Right atrium auricular region (tissue), 2 donors: Measurements from ENCODE around the gene UTP11. TPM values are rescaled to one million over a fixed set of nuclear protein-coding genes. Genes with fewer than 3 reads are reported as not detected.
A peak's percentile ranks its signal among the peaks of the same experiment; 100 is the strongest.

Source experiments
- DNase-seq: peaks from one replicate; pipeline ENCODE4 v3.0.0-alpha.2; 2019; ENCODE audit warnings: low spot score
- H3K27ac ChIP-seq, 2 donors: fragments of 200-600 bp; sonication (generic); 1 replicate in 1 of 2; 2 replicates in 1 of 2; pipeline ENCODE4 v1.5.1; 2016 to 2019
- H3K27me3 ChIP-seq, 2 donors: fragments of 200-600 bp; sonication (generic); one replicate each; pipeline versions ENCODE4 v1.5.1 to v1.6.0; 2017 to 2019
- H3K36me3 ChIP-seq: fragments of 200-600 bp; sonication (generic); one replicate; pipeline ENCODE4 v1.5.1; 2016
- H3K4me1 ChIP-seq, 2 donors: fragments of 200-600 bp; sonication (generic); one replicate each; pipeline versions ENCODE4 v1.5.1 to v1.6.0; 2017 to 2019
- H3K4me3 ChIP-seq, 2 donors: fragments of 200-600 bp; sonication (generic); 1 replicate in 1 of 2; 2 replicates in 1 of 2; pipeline ENCODE4 v1.5.1; 2017 to 2019; ENCODE audit warnings: mild to moderate bottlenecking in 1 of 2, moderate library complexity in 1 of 2
- H3K9me3 ChIP-seq, 2 donors: fragments of 200-600 bp; sonication (generic); one replicate each; pipeline ENCODE4 v1.5.1; 2019
- total RNA-seq, 2 donors: library from RNA; depleted of rRNA; stranded (reverse); fragments of >200 nt; gene quantifications; one replicate each; pipeline ENCODE4 v1.1.0, GENCODE V29; 2016
- TF ChIP-seq, protein P1 (sequence below), 2 donors: fragments of 200-600 bp; sonication (generic); IDR thresholded peaks; one replicate each; pipeline ENCODE4 v1.5.1; 2019; ENCODE audit warnings: antibody characterized with exemption in 2 of 2

UTP11 gene
- total RNA-seq, 2 donors from 2014 or later = 29.2 to 53.7 TPM

- no peaks in the 10 kb centered on the region for H3K9me3 ChIP-seq
- no peaks in the 10 kb centered on the region for H3K27me3 ChIP-seq
- no peaks in the 10 kb centered on the region for H3K36me3 ChIP-seq
- peak within 1 kb of the TSS; percentile 75 to 80 for H3K27ac ChIP-seq
- H3K4me1 ChIP-seq = peaks cover 0 to 53% of the 10 kb centered on the region in 2 donors
- peak; percentile 58 for DNase-seq
- H3K4me3 ChIP-seq = peak within 1 kb of the TSS; percentile 61 to 69
- TF ChIP-seq, protein P1, sequence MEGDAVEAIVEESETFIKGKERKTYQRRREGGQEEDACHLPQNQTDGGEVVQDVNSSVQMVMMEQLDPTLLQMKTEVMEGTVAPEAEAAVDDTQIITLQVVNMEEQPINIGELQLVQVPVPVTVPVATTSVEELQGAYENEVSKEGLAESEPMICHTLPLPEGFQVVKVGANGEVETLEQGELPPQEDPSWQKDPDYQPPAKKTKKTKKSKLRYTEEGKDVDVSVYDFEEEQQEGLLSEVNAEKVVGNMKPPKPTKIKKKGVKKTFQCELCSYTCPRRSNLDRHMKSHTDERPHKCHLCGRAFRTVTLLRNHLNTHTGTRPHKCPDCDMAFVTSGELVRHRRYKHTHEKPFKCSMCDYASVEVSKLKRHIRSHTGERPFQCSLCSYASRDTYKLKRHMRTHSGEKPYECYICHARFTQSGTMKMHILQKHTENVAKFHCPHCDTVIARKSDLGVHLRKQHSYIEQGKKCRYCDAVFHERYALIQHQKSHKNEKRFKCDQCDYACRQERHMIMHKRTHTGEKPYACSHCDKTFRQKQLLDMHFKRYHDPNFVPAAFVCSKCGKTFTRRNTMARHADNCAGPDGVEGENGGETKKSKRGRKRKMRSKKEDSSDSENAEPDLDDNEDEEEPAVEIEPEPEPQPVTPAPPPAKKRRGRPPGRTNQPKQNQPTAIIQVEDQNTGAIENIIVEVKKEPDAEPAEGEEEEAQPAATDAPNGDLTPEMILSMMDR (IDR thresholded peaks at IDR 0.05) = no peak
Observed at GRCh38 chr1:38005195-38006007, 7.1 kb upstream of the UTP11 start, which contains the start of gene FHL3. Gene FHL3 (minus strand): TSS chr1:38005514. CDS start chr1:37999412, 6,102 bp downstream.

GRCh38 chr1:38006008-38006828 lies 6.3 kb upstream of the UTP11 start:
- peak overlapping the region; percentile 75 to 80 for H3K27ac ChIP-seq
- H3K36me3 ChIP-seq = no peaks in the 10 kb centered on the region
- TF ChIP-seq, protein P1 (IDR thresholded peaks at IDR 0.05) = no peak
- peaks cover 0 to 45% of the 10 kb centered on the region in 2 donors for H3K4me1 ChIP-seq
- H3K4me3 ChIP-seq = peak overlapping the region; percentile 61 to 69
- no peaks in the 10 kb centered on the region for H3K9me3 ChIP-seq
- H3K27me3 ChIP-seq = no peaks in the 10 kb centered on the region
- peak; percentile 57 for DNase-seq

GRCh38 chr1:38009088-38009840 lies 3.3 kb upstream of the UTP11 start:
- Histone ChIP-seq H3K36me3 (peaks cover 2% of the 10 kb centered on the region), H3K27ac (no peak overlapping the region), H3K27me3 (no peaks in the 10 kb centered on the region), H3K4me3 (no peak overlapping the region), H3K4me1 (peaks cover 0 to 28% of the 10 kb centered on the region in 2 donors), H3K9me3 (no peaks in the 10 kb centered on the region)
- TF ChIP-seq, protein P1 (IDR thresholded peaks at IDR 0.05) = no peak
- no peak for DNase-seq

DNA sequence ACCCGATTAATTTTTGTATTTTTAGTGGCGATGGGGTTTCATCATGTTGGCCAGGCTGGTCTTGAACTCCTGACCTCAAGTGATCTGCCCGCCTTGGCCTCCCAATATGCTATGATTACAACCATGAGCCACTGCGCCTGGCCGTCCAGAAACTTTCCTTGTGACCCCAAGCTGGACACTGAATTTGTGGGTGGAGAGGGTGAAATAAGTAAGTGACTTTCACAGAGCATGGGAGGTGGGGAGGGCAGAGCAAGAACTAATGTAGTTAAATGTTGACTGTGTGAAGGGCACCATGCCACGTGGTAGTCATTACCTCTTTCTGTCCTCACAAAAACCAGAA lies 2.7 kb upstream of the UTP11 start:
- H3K4me1 ChIP-seq = peaks cover 0 to 30% of the 10 kb centered on the region in 2 donors
- peaks cover 6% of the 10 kb centered on the region for H3K36me3 ChIP-seq
- no peak overlapping the region for H3K4me3 ChIP-seq
- no peak overlapping the region for H3K27ac ChIP-seq
- DNase-seq = no peak
- no peaks in the 10 kb centered on the region for H3K27me3 ChIP-seq
- TF ChIP-seq, protein P1 (IDR thresholded peaks at IDR 0.05) = no peak
- no peaks in the 10 kb centered on the region for H3K9me3 ChIP-seq

DNA sequence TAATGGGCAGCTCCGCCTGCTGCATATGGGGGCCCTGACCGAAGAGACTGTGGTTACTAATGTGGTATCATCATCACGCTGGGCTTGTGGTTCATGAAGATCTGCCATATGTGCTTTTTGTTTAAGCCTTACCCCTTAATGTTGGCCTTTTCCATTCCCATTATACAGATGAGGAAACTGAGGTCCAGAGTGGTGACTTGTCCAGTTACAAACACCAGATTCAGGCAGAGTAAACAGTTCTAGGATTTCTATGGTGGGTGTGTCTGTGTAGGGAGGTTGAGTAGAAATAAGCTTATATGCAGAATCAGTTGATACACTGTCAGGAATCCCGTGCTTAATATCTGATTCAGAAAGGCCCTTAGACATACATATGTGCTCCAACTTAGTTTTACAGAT lies 691 bp downstream of the UTP11 start:
- Histone ChIP-seq H3K36me3 (peaks cover 23% of the 10 kb centered on the region), H3K27me3 (no peaks in the 10 kb centered on the region), H3K4me1 (peaks cover 0 to 40% of the 10 kb centered on the region in 2 donors), H3K27ac (peak overlapping the region; percentile 92), H3K4me3 (peak overlapping the region; percentile 86 to 91), H3K9me3 (no peaks in the 10 kb centered on the region)
- TF ChIP-seq, protein P1 (IDR thresholded peaks at IDR 0.05) = no peak
- no peak for DNase-seq
